ENCODE results near the gene CYLD.

Gene CYLD

DNA sequence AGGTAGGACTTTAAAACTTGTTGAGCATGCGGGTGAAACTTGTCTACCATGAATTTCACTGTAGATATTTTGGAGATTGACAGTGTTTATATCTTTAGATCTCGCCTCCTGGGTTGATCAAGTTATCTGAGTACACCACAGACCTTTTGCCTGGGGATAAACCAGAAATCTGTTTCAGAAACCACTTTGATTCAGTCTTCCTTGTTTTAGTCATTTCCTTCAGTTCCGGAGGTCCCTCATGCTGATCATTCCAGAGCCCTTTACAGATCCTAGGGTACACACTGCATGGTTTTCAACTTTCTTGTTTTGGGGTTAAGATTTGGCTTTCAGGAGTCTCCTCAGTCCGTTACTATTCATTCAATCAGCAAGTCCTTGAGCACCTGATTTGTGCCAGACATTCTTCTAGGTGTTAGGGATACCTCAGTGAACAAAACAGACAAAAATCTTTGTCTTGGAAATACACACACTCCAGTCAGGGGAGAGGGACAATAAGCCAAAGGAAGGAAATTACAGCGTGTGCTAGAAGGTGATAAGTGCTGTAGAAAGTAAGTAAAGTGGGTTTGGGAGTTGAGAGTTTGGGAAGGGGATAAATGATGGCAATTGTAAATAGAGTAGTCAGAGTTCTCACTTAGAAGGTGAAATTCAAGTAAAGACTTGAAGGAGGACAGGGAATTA is 36.3 kb upstream of the CYLD start:
- TF ChIP-seq, protein P1, sequence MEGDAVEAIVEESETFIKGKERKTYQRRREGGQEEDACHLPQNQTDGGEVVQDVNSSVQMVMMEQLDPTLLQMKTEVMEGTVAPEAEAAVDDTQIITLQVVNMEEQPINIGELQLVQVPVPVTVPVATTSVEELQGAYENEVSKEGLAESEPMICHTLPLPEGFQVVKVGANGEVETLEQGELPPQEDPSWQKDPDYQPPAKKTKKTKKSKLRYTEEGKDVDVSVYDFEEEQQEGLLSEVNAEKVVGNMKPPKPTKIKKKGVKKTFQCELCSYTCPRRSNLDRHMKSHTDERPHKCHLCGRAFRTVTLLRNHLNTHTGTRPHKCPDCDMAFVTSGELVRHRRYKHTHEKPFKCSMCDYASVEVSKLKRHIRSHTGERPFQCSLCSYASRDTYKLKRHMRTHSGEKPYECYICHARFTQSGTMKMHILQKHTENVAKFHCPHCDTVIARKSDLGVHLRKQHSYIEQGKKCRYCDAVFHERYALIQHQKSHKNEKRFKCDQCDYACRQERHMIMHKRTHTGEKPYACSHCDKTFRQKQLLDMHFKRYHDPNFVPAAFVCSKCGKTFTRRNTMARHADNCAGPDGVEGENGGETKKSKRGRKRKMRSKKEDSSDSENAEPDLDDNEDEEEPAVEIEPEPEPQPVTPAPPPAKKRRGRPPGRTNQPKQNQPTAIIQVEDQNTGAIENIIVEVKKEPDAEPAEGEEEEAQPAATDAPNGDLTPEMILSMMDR (IDR thresholded peaks at IDR 0.05; ENCODE audit: low read depth, low read length), result no peak
- no peak for DNase-seq (ENCODE audit: extremely low read depth, low read depth)

DNA sequence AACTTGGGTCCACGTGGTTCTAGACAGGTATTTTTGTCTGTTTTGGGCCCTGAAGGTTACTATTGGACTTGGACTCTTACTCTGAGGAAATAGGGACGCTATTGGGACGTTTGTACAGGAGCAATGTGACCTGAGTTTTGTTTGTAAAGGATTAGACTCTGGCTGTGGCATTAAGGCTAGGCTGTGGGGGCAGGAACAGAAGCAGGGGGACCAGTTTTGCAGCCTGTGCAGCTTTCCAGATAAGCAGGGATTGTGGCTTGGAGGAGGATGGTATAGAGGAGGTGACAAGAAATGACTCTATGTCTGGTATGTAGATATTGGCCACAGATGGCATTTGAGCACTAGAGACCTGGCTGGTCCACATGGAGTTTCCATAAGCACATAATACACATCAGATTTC is 35.6 kb upstream of the CYLD start:
- DNase-seq (ENCODE audit: extremely low read depth, low read depth), result no peak
- TF ChIP-seq, protein P1 (IDR thresholded peaks at IDR 0.05; ENCODE audit: low read depth, low read length), result no peak

- TF ChIP-seq, protein P1 (IDR thresholded peaks at IDR 0.05; ENCODE audit: low read depth, low read length), result no peak
- DNase-seq (ENCODE audit: extremely low read depth, low read depth), result no peak
These were observed 33.4 kb upstream of the CYLD start for GRCh38 chr16:50708373-50709060.

GRCh38 chr16:50709061-50709684 is 32.7 kb upstream of the CYLD start:
- DNase-seq (ENCODE audit: extremely low read depth, low read depth), result no peak
- TF ChIP-seq, protein P1 (IDR thresholded peaks at IDR 0.05; ENCODE audit: low read depth, low read length), result no peak

GRCh38 chr16:50709980-50710379 is 31.9 kb upstream of the CYLD start:
- no peak for DNase-seq (ENCODE audit: extremely low read depth, low read depth)
- TF ChIP-seq, protein P1 (IDR thresholded peaks at IDR 0.05; ENCODE audit: low read depth, low read length), result no peak

DNA sequence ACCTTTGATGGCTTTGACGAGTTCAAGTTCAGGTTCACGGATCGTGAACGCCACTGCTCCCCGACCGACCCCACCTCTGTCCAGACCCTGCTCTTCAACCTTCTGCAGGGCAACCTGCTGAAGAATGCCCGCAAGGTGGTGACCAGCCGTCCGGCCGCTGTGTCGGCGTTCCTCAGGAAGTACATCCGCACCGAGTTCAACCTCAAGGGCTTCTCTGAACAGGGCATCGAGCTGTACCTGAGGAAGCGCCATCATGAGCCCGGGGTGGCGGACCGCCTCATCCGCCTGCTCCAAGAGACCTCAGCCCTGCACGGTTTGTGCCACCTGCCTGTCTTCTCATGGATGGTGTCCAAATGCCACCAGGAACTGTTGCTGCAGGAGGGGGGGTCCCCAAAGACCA is 30.8 kb upstream of the CYLD start:
- TF ChIP-seq, protein P1 (IDR thresholded peaks at IDR 0.05; ENCODE audit: low read depth, low read length), result no peak
- DNase-seq (ENCODE audit: extremely low read depth, low read depth), result no peak
